HG02798 (cell line): ENCODE results near the gene RABEPK.
A peak's percentile ranks its signal among the peaks of the same experiment; 100 is the strongest.
"Not testable (repeated sequence)": the region's sequence is repeated elsewhere in the genome, so short reads cannot be mapped to it uniquely, and the experiment has no call there.

ENCODE experiments used
- ATAC-seq: cut with Tn5 transposase; IDR thresholded peaks from one replicate; pipeline ENCODE4 v1.9.1; 2021; ENCODE audit warnings: mild to moderate bottlenecking; ENCODE audit not compliant: unreplicated experiment, poor library complexity

RABEPK gene

DNA sequence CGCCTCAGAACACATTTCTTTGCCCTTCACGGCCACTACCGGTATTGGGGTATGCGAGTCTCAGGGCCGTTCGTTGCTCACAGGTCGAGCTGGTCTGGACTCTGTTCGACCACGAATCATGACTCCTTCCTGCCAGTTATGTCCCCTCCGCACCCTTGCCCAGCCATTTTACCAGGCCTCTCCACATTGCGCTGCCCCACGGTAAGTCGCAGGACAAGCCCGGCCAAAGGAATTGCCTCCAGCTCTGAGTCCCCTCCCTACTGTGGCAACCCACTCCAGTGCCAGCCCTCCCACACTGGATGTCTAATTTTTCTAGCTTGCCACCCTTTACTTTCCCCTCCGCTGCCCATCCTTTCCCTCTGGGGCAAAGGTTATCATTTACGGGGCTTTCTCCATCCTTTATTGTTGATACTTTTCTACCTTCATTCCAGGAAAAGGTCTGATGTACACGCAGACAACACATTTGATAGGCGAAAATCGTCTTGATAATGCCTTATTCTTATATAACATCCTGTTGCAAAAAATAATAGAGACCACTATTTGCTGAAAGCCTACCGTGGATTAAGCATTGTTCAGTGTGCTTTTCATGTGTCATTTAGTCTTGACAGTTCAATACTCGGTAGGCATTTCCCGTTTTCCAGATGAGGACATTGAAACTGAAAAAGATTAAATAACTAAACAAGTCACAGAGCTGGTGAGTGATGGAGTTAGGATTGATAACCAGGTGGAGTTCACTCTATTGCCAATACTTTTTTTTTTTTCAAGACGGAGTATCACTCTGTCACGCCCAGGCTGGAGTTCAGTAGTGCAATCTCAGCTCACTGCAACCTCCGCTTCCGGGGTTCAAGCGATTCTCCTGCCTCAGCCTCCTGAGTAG is 41.8 kb downstream of the RABEPK start:
- ATAC-seq = no peak

GRCh38 chr9:125243792-125244260 is 43.5 kb downstream of the RABEPK start:
- ATAC-seq = no peak

DNA sequence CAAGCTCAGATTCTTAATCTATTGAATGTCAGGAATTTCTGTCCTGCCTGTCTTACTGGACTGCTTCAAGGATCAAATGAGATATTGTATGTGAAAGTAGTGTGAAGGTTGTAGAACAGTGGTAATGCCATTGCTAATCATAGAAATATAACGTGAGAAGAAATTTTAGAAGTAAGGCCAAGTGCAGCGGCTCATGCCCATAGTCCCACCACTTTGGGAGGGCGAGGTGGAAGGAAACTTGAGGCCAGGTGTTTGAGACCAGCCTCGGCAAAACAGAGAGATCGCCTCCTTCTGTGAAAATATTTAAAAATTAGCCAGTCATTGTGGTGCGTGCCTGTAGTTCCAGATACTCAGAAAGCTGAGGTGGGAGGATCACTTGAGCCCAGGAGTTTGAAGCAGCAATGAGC is 45.9 kb downstream of the RABEPK start:
- no peak for ATAC-seq

DNA sequence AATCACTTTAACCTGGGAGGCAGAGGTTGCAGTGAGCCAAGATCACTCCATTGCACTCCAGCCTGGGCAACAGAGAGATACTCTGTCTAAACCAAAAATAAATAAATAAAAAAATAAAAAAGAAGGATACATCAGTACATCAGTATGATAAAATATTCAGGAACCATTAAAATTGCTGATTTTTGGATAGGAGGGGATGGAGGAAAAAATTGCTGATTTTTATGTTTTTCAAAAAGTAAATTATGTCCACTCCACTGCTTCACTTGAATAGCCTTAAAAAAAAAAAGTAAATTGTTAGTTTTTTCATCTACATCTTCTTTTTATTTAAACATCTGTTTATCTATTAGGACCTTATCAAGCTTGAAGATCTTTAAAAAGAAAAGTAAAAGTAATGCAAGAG is 53.9 kb downstream of the RABEPK start:
- no peak for ATAC-seq

DNA sequence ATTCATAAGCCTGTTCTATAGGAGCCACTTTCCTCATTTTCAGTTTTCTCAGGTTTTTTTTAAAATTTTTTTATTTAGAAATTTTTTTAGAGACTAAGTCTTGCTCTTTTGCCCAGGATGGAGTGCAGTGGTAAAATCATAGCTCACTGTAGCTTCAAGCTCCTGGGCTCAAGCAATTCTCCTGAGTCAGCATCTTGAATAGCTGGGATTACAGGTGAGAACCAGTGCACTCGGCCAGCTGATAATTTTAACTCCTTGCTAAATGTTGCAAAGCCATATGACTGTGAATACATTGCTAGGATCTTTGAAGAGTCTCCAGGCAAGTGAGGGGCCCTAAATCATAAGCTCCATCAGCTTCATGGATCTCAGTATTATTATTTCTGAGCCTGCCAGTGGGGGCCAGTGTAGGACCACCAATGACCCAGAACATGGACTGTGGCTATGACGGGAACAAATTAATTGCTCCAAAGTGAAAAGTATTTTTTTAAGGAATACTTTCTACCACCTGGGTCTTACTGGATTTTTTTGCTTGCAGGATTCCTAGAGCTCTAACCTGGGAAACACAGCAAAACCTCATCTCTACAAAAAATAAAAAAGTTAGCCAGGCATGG is 55.5 kb downstream of the RABEPK start:
- ATAC-seq = no peak

GRCh38 chr9:125258160-125258785 is 57.9 kb downstream of the RABEPK start:
- ATAC-seq = no peak

DNA sequence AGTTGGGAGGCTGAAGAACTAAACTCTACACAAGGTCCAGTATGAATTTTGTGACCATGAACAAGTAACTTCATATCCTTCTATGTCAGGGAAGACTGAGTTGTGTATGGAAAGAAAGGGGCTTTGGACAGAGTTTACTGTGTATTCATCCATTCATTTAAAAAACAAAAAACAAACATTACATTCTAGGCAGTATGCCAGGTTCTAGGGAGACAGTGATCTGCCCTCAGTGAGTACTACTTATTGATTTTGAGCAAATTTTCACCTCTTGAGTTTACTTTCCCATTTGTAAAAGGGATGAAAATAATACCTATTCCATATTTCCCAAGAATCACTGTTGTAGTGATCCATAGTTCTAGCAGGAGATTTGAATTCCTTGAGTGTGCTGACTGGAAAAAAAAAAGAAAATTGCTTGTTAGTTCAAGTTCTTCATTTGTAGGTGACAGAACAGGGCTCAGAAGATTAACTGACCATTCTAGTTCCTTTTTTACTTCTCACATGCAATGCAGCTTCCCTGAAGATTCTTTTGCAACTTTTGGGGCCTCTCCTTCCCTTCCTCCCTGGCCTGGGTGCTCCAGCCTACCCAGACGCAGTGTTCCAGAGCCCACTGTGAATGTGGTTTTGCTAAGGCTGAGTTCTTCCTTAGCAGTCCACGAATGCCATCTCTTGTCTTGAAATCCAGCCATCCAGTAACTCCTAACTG is 58.6 kb downstream of the RABEPK start:
- ATAC-seq = no peak

- no peak for ATAC-seq
Observed at GRCh38 chr9:125260561-125260960, 60.2 kb downstream of the RABEPK start.

- peak; percentile 96 for ATAC-seq
Observed at GRCh38 chr9:125261501-125262293, 61.4 kb downstream of the RABEPK start, which contains the start of gene GAPVD1. GAPVD1 (plus strand) TSS chr9:125261826; CDS start chr9:125298922, 37,096 bp downstream.

DNA sequence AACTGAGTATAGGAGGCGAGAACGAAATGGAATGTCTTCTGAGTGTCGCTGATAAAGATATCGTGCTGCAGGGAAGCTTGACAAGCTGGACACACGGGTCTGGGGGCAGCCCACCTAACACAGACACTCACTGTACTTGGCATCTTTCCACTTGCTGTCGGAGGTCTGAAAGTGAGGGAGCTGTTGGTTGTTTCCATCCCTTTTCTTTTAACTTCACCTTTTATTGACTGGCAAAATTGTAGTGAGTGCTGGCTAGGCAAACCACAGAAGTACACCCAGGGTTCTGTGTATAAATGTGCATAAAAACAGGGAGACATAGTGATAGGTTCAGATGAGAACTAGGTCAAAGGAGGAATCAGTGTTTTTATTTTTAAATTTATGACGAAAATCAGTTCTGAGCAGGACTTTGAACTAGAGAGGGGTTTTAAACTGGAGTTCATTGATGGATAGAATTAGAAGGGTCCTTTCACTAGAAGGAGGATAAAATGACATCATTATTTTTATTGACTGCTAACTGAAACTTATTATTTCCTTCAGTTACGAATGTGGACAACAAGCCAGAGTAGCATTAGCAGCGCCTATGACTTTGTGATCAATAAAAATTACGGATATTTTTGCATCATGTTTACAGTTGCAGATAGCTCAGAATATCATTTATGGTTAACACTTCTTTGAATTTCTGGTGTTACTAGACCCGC is 62.1 kb downstream of the RABEPK start:
- ATAC-seq = no peak

DNA sequence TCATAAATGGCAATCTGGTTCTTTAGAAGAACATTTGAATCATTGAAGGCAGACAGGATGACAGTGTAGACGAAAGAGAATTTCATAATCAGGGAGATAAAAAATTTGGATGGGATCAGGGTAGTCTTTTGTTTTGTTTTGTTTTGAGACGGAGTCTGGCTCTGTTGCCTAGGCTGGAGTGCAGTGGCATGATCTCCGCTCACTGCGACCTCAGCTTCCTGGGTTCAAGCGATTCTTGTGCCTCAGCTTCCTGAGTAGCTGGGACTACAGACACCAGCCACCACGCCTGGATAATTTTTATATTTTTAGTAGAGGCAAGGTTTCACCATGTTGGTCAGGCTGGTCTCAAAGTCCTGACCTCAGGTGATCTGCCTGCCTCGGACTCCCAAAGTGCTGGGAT is 63.7 kb downstream of the RABEPK start:
- ATAC-seq = not testable (repeated sequence)

DNA sequence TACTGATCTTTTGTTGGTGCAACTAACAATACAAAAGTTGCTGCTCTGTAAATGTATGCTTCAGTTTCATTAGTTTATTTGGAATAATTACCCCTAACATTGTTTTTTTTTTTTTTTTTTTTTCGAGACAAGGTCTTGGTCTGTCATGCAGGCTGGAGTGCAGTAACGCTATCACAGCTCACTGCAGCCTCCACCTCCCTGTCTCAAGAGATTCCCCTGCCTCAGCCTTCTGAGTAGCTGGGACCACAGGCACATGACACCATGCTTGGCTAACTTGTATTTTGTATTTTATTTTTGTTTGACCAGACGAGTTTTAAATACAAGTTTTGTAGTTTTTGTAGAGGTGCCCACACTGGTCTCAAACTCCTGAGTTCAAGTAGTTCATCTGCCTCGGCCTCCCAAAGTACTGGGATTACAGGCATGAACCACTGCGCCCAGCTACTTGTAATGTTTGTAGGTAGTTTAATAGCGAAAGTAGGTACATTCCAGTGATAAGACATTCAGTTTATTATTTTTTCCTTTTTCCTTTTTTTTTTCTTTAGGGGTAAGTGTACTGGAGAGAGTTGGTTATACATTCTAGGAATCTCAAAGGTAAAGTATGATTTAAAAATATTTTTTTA is 68.2 kb downstream of the RABEPK start:
- ATAC-seq = no peak

DNA sequence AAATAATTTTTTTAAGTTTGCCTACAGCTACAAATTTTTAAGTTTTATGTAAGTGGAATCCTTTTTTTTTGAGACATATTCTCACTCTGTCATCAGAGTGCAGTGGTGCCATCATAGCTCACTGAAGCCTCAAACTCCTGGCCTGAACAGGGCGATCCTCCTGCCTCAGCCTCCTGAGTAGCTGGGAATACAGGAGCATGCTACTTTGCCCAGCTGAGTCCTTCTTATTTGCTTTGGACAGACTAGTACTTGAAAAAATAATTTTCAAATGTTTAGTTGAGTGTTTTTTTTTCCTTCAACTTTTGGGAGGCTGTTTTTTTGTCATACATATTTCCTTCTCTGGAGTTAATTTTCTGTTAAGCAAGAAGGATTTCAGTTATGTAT is 68.7 kb downstream of the RABEPK start:
- ATAC-seq = no peak

- no peak for ATAC-seq
Observed at GRCh38 chr9:125271081-125271480, 70.7 kb downstream of the RABEPK start.

DNA sequence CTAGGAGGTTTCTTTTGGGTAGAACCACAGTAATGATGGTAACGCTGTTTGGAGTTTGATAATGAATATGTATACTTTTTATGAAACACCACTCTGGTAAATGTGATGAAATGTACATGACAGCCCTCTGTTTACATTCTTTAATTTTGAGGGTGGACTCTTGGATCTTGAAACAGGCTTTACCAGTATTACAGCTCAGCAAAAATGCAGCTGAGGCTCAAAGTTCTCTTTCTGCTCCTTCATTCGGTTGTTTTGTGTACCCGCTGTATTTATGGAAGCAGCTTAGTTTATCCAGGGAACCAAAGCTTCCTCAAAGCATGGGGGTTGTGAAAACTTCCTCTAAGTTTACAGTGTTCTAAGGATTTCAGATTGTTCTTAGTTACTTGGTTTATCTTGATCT is 72.4 kb downstream of the RABEPK start:
- no peak for ATAC-seq

DNA sequence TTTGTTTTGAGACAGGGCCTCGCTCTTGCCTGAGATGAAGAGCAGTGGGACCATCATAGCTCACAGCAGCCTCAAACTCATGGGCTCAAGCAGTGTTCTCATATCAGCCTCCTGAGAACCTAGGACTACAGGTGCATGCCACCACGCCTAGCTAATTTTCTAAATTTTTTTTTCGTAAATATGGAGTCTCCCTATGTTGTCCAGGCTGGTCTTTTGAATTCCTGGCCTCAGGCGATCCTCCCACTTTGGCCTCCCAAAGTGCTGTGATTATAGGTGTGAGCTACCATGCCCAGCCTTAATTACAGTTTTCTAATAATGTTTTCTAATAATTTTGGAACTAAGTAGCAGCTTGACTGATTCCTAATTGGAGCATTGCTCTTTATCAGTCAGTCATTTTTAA is 76.4 kb downstream of the RABEPK start:
- no peak for ATAC-seq

DNA sequence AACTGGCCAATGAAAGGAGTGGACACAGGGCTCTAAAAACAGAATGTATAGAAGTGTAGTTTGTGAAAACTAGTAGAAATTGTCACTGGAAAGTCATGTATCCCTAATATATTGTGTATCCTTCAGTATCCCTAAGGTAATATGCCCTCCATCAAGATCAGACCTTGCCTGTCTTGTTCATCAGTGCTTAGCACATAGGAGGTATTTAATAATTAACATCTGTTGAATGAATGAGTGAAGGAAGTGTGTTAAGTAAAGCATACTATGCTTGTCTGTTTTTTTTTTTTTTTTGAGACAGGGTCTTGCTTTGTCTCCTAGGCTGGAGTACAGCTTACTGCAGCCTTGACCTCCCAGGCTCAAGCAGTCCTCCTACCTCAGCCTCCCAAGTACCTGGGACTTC is 77.1 kb downstream of the RABEPK start:
- no peak for ATAC-seq

DNA sequence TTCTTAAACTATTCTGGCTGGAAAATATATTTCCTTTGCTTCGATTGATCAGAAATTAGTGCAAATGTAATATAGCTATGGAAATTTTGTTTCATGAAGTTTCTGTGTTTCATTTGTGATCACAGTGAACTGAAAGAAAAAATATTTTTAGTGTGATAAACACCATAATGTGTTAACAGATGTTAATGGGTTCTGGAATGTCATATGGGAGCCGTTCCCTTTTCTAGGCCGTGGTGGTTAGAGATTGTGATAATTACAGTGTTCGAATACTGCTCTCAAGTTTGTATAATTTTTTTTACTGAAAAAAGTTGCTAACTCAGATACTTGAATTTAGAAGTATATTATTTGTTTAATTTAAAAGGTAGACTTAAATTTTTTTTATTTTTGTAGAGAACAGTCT is 80.6 kb downstream of the RABEPK start:
- no peak for ATAC-seq
